ENCODE results near the gene RPL13.

RPL13 gene

GRCh38 chr16:89534252-89534756, 26.2 kb upstream of the RPL13 start:
- no peak for DNase-seq (ENCODE audit: low read depth)
- in situ Hi-C loops (cut with HindIII; ENCODE audit: low sequenced_read_pairs) = no loop called here
- TF ChIP-seq CTCF (IDR thresholded peaks at IDR 0.05; ENCODE audit: low read depth, low read length, missing control alignments) = no peak
- H3K4me3 ChIP-seq (ENCODE audit: low read depth, low read length) = no peak overlapping the region

- TF ChIP-seq CTCF (IDR thresholded peaks at IDR 0.05; ENCODE audit: low read depth, low read length, missing control alignments) = no peak
- DNase-seq (ENCODE audit: low read depth) = no peak
- no peak overlapping the region for H3K4me3 ChIP-seq (ENCODE audit: low read depth, low read length)
- in situ Hi-C loops (cut with HindIII; ENCODE audit: low sequenced_read_pairs) = no loop called here
Measured at GRCh38 chr16:89536371-89536770, 24.1 kb upstream of the RPL13 start.

GRCh38 chr16:89536886-89537548, 23.5 kb upstream of the RPL13 start:
- no peak overlapping the region for H3K4me3 ChIP-seq (ENCODE audit: low read depth, low read length)
- no peak for TF ChIP-seq CTCF (IDR thresholded peaks at IDR 0.05; ENCODE audit: low read depth, low read length, missing control alignments)
- no peak for DNase-seq (ENCODE audit: low read depth)
- in situ Hi-C loops (cut with HindIII; ENCODE audit: low sequenced_read_pairs) = no loop called here

GRCh38 chr16:89537549-89537925, 22.9 kb upstream of the RPL13 start:
- in situ Hi-C loops (cut with HindIII; ENCODE audit: low sequenced_read_pairs) = no loop called here
- no peak for TF ChIP-seq CTCF (IDR thresholded peaks at IDR 0.05; ENCODE audit: low read depth, low read length, missing control alignments)
- H3K4me3 ChIP-seq (ENCODE audit: low read depth, low read length) = no peak overlapping the region
- no peak for DNase-seq (ENCODE audit: low read depth)

- no peak overlapping the region for H3K4me3 ChIP-seq (ENCODE audit: low read depth, low read length)
- in situ Hi-C loops (cut with HindIII; ENCODE audit: low sequenced_read_pairs) = no loop called here
- no peak for TF ChIP-seq CTCF (IDR thresholded peaks at IDR 0.05; ENCODE audit: low read depth, low read length, missing control alignments)
- no peak for DNase-seq (ENCODE audit: low read depth)
Measured at GRCh38 chr16:89538286-89538685, 22.2 kb upstream of the RPL13 start.

GRCh38 chr16:89540557-89540956, 19.9 kb upstream of the RPL13 start:
- in situ Hi-C loops (cut with HindIII; ENCODE audit: low sequenced_read_pairs) = no loop called here
- H3K4me3 ChIP-seq (ENCODE audit: low read depth, low read length) = no peak overlapping the region
- DNase-seq (ENCODE audit: low read depth) = no peak
- no peak for TF ChIP-seq CTCF (IDR thresholded peaks at IDR 0.05; ENCODE audit: low read depth, low read length, missing control alignments)
